Thoracic aorta (tissue), 2 donors: ENCODE data around the gene EPM2AIP1. TPM values are rescaled to one million over a fixed set of nuclear protein-coding genes. Genes with fewer than 3 reads are reported as not detected.

Experiments
- ATAC-seq: fragments of 150-250 bp; one replicate; pipeline ENCODE4 v1.8.0; 2017; ENCODE audit warnings: low read depth; ENCODE audit not compliant: insufficient number of reproducible peaks, low FRiP score
- DNase-seq: peaks from one replicate; pipeline ENCODE4 v3.0.0-alpha.2; 2020; ENCODE audit warnings: low spot score
- H3K27ac ChIP-seq, 2 donors: fragments of 200-600 bp; sonication (generic); 1 replicate in 1 of 2; 2 replicates in 1 of 2; pipeline ENCODE4 v1.5.1; 2016; ENCODE audit warnings: mild to moderate bottlenecking in 2 of 2, moderate library complexity in 2 of 2
- H3K27me3 ChIP-seq: fragments of 200-600 bp; sonication (generic); replicated peaks from 2 replicates; pipeline ENCODE4 v1.6.0; 2016; ENCODE audit warnings: mild to moderate bottlenecking; ENCODE audit not compliant: insufficient read depth
- H3K36me3 ChIP-seq: fragments of 200-600 bp; sonication (generic); one replicate; pipeline ENCODE4 v1.5.1; 2016
- H3K4me1 ChIP-seq, 2 donors: fragments of 200-600 bp; sonication (generic); 1 replicate in 1 of 2; 2 replicates in 1 of 2; pipeline versions ENCODE4 v1.5.1 to v1.6.0; 2016; ENCODE audit warnings: low read depth in 2 of 2, mild to moderate bottlenecking in 1 of 2; ENCODE audit not compliant: control insufficient read depth in 1 of 2
- H3K4me3 ChIP-seq: fragments of 200-600 bp; sonication (generic); 2 replicates; pipeline ENCODE4 v1.5.1; 2016; ENCODE audit warnings: mild to moderate bottlenecking
- H3K9me3 ChIP-seq: fragments of 200-600 bp; sonication (generic); 2 replicates; pipeline ENCODE4 v1.5.1; 2016
- total RNA-seq, 2 donors: library from RNA; depleted of rRNA; stranded (reverse); fragments of >200 nt; gene quantifications; one replicate each; pipeline versions ENCODE4 v1.1.0 to v1.2.3, GENCODE V29; 2016
- TF ChIP-seq, protein P1 (sequence below): fragments of 200-600 bp; sonication (generic); IDR thresholded peaks from one replicate; pipeline ENCODE4 v1.5.1; 2019; ENCODE audit warnings: antibody characterized with exemption

EPM2AIP1 gene
- total RNA-seq, 2 donors from 2014 or later, result 11.2 to 32.6 TPM

DNA sequence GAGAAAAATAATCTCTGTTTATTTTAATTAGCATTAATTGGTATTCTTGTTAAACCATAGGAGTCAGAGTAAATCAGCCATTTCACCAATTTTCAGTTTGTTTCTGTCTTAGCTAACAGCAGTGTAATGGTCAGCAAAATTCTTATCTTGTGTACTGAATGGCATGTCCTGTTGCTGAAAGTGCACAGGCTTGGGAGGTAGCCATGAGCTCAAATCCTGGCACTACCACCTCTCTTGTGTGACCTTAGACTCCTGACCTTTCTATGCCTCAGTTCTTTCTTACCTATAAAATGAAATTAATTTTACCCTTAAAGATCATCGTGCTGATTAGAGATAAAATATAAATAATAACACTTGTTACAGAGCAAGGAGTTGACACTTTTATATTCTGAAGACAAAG, 36.2 kb upstream of the EPM2AIP1 start:
- ATAC-seq, result no peak
- peak overlapping the region; percentile 37 to 55 for H3K27ac ChIP-seq
- H3K36me3 ChIP-seq, result no peaks in the 10 kb centered on the region

DNA sequence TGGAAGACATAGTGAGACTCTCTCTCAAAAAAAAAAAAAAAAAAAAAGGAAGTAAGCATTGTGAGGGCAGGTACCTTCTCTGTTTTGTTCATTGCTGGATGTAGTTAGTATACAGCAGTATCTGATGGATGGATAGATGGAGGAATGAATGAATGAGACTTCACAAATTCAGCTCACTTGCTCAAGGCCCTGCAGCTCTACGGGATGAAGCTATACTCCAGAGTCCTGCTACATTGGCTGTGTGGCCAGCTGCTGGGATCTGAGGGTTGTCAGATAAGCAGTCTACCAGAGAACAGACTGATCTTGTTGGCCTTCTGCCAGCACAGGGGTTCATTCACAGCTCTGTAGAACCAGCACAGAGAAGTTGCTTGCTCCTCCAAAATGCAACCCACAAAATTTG, 35.4 kb upstream of the EPM2AIP1 start:
- Histone ChIP-seq H3K4me3 (no peak overlapping the region), H3K4me1 (peaks cover 20 to 75% of the 10 kb centered on the region in 2 donors), H3K27me3 (no peaks in the 10 kb centered on the region), H3K36me3 (peaks cover 4% of the 10 kb centered on the region), H3K9me3 (no peaks in the 10 kb centered on the region), H3K27ac (peak overlapping the region; percentile 37 to 55)
- TF ChIP-seq, protein P1, sequence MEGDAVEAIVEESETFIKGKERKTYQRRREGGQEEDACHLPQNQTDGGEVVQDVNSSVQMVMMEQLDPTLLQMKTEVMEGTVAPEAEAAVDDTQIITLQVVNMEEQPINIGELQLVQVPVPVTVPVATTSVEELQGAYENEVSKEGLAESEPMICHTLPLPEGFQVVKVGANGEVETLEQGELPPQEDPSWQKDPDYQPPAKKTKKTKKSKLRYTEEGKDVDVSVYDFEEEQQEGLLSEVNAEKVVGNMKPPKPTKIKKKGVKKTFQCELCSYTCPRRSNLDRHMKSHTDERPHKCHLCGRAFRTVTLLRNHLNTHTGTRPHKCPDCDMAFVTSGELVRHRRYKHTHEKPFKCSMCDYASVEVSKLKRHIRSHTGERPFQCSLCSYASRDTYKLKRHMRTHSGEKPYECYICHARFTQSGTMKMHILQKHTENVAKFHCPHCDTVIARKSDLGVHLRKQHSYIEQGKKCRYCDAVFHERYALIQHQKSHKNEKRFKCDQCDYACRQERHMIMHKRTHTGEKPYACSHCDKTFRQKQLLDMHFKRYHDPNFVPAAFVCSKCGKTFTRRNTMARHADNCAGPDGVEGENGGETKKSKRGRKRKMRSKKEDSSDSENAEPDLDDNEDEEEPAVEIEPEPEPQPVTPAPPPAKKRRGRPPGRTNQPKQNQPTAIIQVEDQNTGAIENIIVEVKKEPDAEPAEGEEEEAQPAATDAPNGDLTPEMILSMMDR, result no peak
- DNase-seq, result no peak
- no peak for ATAC-seq

More for the DNA sequence above, 36.2 kb upstream of the EPM2AIP1 start:
- Histone ChIP-seq H3K4me1 (peaks cover 20 to 78% of the 10 kb centered on the region in 2 donors), H3K27me3 (no peaks in the 10 kb centered on the region), H3K9me3 (no peaks in the 10 kb centered on the region), H3K4me3 (no peak overlapping the region)
- TF ChIP-seq, protein P1, result no peak
- no peak for DNase-seq

DNA sequence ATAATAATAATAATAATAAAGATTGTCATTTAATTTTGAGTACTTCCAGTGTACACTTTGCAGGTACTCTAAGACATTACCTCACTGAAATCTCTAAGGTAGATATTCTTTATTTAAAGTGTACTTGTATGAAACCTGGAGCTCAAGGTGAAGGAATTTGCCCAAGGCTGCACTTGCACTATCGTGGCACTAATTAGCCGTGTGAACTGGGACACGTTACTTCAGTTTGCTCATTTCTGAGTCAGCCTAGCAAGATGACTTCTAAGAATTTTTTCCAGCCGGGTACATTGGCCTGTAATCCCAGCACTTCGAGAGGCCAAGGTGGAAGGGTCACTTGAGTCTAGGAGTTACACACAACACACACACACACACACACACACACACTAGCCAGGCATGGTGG, 33.9 kb upstream of the EPM2AIP1 start:
- no peak overlapping the region for H3K4me3 ChIP-seq
- H3K36me3 ChIP-seq, result peaks cover 13% of the 10 kb centered on the region
- H3K27ac ChIP-seq, result peak overlapping the region in 1 of 2 donors; percentile 1
- DNase-seq (no peak), ATAC-seq (no peak)
- no peaks in the 10 kb centered on the region for H3K9me3 ChIP-seq
- H3K4me1 ChIP-seq, result peaks cover 20 to 61% of the 10 kb centered on the region in 2 donors
- TF ChIP-seq, protein P1, result no peak
- no peaks in the 10 kb centered on the region for H3K27me3 ChIP-seq

DNA sequence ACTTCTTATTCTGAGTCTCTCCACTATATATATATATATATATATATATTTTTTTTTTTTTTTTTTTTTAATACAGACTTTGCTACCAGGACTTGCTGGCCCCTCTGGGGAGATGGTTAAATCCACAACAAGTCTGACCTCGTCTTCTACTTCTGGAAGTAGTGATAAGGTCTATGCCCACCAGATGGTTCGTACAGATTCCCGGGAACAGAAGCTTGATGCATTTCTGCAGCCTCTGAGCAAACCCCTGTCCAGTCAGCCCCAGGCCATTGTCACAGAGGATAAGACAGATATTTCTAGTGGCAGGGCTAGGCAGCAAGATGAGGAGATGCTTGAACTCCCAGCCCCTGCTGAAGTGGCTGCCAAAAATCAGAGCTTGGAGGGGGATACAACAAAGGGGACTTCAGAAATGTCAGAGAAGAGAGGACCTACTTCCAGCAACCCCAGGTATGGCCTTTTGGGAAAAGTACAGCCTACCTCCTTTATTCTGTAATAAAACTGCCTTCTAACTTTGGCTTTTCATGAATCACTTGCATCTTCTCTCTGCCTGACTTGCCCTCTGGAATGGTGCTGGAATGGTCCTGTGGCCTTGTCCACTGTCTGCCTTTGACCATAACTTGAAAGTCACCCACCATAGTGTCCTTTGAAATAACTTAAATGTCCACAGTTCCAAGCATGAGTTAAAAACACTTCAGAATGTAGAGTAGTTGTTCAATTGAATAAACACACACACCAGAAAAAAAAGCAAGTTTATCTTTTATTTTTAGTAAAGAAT, 32.8 kb upstream of the EPM2AIP1 start:
- H3K36me3 ChIP-seq, result peaks cover 24% of the 10 kb centered on the region
- H3K4me3 ChIP-seq, result no peak overlapping the region
- no peaks in the 10 kb centered on the region for H3K9me3 ChIP-seq
- TF ChIP-seq, protein P1, result no peak
- H3K27ac ChIP-seq, result peak overlapping the region; percentile 20 to 34
- ATAC-seq, result no peak
- no peaks in the 10 kb centered on the region for H3K27me3 ChIP-seq
- peaks cover 15 to 50% of the 10 kb centered on the region in 2 donors for H3K4me1 ChIP-seq
- no peak for DNase-seq

DNA sequence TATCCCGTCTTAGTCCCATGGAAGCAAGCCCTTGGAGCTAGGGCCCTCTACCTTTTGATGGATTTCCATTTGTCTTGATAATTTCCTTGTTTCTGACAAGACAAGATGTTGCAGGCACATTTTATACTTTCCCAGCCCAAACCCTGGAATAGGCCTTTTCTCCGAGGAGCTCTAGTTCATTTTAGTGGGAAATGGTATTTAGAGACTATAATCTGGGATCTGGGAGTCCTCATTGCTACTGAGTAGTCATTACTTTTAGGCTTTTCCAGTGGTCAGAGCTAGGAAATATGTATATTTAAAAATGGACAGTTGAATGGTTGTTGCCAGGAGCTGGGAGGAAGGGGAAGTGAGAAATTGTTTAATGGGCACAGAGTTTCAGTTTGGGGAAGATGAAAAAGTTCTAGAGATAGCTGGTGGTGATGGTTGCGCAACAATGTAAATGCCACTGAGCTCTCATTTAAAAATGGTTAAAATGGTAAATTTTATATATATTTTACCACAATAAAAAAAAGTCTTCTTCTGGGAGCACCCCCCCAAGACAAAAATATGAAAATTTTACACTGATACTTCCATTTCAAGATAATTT, 32.0 kb upstream of the EPM2AIP1 start:
- no peaks in the 10 kb centered on the region for H3K9me3 ChIP-seq
- TF ChIP-seq, protein P1, result no peak
- H3K36me3 ChIP-seq, result peaks cover 27% of the 10 kb centered on the region
- peaks cover 10 to 41% of the 10 kb centered on the region in 2 donors for H3K4me1 ChIP-seq
- no peak for ATAC-seq
- H3K27me3 ChIP-seq, result no peaks in the 10 kb centered on the region
- no peak overlapping the region for H3K27ac ChIP-seq
- no peak overlapping the region for H3K4me3 ChIP-seq
- DNase-seq, result no peak
